ENCODE data around the gene BCCIP.

The BCCIP gene

DNA sequence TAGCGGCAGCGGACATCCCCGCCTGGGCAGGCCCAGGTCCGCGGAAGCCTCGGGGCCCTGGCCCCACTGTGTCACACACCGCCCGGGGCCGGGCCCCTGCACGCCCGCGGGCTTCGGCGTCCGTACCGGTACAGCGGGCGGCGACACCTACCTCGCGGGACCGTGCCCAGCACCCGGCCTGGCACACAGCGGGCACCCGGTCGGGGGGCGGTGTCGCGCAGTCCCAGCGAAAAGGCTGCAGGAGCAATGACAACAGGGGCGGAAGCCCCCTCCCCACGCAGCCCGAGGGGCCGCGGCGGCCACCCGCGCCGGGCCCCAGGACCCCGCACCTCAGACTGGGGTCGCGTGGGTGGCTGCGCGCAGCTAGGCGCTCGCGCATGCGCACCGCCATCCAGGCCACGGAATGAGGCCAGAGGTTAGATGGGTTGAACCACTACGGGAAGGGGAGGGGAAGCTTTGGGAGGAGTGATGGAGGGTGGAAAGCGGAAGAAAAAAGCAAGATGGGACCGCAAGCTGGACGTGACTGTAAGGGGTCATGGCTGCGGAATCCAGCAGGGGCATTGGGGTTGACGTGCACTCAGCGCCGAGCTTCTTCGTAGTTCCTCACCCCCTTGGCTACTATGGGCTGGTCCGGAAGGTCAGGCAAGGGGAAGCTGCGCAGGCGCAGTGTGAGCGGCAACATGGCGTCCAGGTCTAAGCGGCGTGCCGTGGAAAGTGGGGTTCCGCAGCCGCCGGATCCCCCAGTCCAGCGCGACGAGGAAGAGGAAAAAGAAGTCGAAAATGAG is at the start of gene BCCIP, which contains the start of gene UROS:
Gene BCCIP, plus strand, starts transcription at position 669 of the 785 bp plus-strand sequence. Its CDS starts 12 bp downstream, at position 681.
Gene UROS, minus strand, starts transcription at position 381 of the 785 bp plus-strand sequence. CDS start 6,759 bp downstream, outside the sequence.
- peak; percentile 96 for DNase-seq

DNA sequence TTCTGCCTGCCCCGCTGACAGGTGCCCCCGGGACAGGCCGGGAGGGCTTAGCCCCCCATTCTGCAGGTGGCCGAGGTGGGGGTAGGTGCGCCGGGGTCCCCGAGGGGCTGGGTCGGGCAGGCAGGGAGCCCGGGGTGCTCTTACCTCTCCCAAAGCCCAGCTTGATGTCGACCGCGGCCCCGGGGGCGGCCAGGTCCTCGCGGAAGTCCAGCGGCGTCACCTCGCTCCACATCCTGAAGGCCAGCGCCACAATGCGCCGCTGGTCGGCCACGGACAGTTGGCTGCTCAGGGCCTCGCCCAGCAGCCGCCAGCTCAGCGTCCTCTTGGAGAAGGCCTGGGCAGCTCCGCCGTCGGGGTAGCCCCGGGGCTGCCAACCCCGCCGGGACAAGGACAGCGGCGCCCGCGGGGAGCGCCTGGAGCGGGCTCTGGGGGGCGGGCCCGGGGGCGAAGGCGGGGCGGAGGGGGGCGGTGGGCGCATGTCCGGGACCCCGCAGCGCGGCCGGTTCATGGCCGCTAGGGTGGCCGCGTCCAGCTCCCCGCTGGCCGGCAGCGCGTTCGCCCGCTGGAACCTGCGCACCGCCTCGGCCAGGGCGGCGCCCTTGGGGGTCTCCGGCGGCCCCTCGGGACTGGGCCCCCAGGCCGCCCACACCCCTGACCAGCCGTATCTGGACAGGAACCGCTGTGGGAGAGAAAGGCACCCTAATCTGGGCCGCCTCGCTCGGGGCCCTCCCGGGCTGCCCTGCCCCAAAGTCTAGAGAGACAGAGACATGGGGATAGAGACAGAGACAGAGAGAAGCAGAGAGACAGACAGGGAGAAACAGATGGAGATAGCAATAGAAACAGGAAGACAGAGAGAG is 49.4 kb upstream of the BCCIP start:
- no peak for DNase-seq

DNA sequence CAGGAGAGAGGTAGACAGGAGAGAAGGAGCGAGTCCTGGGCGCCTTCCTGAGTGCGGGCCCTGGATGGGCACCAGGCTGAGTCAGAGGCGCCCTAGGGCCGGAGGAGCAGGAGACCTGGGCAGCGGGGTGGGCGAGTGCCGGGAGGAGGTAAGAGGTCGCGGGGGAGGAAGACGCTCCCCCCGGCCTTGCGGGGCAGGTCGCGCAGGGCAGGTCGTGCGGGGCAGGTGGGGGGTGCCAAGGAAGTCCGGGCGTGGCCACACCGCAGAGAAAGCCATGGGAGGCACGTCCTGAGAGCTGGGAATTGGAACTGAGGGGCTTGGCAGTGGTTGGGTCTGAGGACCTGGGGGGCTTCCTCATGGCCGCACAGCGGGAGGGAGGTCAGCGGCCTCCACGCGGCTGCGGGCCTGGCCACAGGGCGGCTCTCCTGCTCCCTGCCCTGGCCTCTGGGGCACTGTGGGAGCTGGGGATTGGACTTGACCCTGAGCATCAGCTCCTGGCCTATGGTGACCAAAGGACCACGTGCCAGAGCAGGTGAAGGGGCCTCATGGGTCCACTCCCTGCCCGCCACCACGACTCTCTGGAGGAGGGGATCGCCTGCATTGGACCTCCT is 48.7 kb upstream of the BCCIP start:
- no peak for DNase-seq

DNA sequence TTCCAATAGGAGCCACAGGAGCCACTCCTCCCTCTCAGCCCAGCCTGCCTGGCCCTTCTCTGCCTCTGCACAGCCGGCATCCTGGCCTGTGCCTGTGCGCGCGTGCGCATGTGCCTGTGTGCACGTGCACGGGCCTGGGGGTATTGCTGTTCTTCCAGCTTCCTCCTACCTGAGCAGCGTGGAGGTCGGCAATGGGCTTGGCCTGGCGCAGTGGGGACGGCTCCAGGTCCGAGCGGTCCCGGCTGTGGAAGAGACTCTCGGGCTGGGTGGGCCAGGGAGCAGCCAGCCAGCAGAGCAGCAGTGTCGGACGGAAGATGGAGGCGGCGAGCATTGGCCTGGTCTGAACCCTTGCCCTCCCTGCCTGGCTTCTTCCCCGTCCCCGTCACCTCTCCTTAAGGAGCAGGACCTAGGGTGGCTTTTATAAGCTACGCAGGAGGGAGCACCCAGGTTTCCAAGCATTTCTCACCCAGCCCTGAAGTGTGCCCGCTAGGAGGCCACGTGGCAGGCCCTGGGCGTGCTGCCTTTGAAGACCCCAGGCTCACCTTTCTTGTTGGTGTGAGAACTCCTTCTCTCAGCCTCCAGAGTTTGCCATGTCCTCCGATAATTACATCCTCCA is 47.7 kb upstream of the BCCIP start, which contains the start of gene MMP21:
Gene MMP21, minus strand, starts transcription at position 331 of the 616 bp plus-strand sequence. Its CDS starts 0 bp downstream, at position 331.
- DNase-seq: peak; percentile 11

- DNase-seq: no peak
Measured at GRCh38 chr10:125777806-125778205, 45.5 kb upstream of the BCCIP start.

GRCh38 chr10:125778556-125778955 is 44.8 kb upstream of the BCCIP start:
- no peak for DNase-seq

GRCh38 chr10:125779403-125780327 is 43.7 kb upstream of the BCCIP start:
- DNase-seq: no peak

DNA sequence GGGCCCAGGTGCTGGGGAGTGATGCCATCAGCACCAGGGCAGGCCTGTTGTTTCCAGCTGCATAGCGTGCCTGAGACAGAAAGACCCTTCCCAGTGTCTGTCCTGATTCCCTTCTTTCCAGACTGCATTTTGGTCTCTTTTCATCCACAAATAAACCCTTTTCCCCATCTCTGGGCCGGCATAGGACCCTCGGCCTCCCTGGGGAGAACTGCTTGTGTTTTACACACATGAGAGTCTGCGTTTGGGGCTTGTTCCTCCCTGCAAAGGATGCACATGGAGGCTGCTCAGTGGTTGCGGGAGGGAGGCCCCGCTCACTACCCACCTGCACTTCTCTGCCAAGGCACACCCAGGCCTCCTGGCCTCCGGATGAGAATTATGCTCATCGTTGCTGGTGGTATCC is 42.0 kb upstream of the BCCIP start:
- no peak for DNase-seq

- DNase-seq: no peak
Measured at GRCh38 chr10:125782054-125782453, 41.3 kb upstream of the BCCIP start.

- no peak for DNase-seq
Measured at GRCh38 chr10:125782616-125783015, 40.7 kb upstream of the BCCIP start.

GRCh38 chr10:125783408-125783807 is 39.9 kb upstream of the BCCIP start:
- no peak for DNase-seq

DNA sequence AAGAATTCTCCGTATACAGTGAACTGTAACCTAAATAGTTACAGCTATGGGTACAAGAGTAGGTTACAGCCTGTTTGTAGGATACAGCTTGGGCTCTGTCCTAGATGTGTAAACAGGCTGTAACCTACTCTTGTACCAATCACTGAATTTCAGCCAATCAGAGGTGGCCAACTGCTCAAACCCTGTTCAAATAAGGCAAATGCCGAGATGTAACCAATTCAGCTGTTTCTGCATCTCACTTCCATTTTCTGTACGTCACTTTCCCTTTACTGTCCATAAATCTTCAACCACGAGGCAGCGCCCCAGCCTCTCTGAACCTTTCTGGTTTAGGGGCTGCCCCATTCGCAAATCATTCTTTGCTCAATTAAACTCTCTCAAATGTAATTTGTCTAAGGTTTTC is 39.4 kb upstream of the BCCIP start:
- no peak for DNase-seq

DNA sequence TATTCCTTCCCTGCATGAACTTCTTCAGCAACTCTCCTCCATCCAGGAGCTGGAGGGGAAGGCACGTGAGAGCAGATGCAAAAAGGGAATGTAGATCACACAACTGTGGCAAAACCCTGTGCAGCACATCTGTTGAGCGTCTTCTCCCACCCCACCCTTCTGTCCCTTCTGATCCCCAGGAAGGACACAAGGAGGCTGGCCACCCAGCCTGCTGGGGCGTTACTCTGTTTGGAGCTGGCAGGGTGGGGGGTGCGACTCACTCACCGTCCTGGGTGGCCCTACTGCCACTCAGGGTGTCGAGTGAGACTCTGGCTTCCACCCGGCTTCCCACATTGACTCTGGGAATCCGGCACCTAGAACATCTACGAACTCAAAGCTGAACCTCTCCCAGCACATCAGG is 37.6 kb upstream of the BCCIP start:
- no peak for DNase-seq

- peak; percentile 11 for DNase-seq
Measured at GRCh38 chr10:125788156-125789034, 35.0 kb upstream of the BCCIP start.

GRCh38 chr10:125792342-125793300 is 30.7 kb upstream of the BCCIP start:
- DNase-seq: no peak

GRCh38 chr10:125795128-125795527 is 28.2 kb upstream of the BCCIP start:
- DNase-seq: no peak

DNA sequence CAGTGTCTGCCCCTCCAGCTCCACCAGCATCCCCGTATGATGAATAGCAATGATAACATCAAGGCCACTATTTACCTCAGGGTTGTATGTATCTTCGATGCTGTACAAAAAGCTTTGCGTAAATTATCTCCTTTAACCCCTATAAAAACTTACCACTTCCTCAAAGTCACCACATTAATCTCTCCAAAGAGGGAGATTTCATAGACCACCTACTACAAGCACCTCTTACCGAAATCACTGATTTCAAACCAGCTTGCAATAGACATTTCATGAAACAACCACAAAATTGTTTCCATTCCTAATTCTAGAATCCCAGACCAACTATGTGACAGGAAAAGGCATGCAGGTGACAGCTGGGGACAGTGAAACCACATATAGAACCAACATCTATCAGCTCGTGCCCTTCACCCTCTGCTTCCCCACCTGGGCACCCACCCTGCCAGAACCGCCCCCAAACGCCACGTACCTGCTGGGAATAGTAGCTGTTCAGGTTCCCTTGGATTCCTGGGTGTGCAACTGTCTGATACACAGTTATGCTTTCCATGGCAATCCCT is 27.6 kb upstream of the BCCIP start:
- DNase-seq: no peak

- DNase-seq: no peak
Measured at GRCh38 chr10:125797424-125797823, 25.9 kb upstream of the BCCIP start.

Data from DMS53 (cell line).